Smooth muscle cell (in vitro differentiated cells): ENCODE measurements around the gene OSMR. TPM values are rescaled to one million over a fixed set of nuclear protein-coding genes. Genes with fewer than 3 reads are reported as not detected.

Experiments used
- DNase-seq: peaks from one replicate; lab custom pipeline; 2025; ENCODE audit not compliant: unreplicated experiment; lab: John Stamatoyannopoulos, UW
- H2AFZ ChIP-seq: fragments of 200-600 bp; sonication (generic); 2 replicates; pipeline ENCODE4 v1.6.0; 2016; ENCODE audit warnings: antibody characterized with exemption, low read depth, mild to moderate bottlenecking
- H3F3A ChIP-seq: fragments of 200-600 bp; sonication (generic); 2 replicates; pipeline ENCODE4 v1.6.0; 2017; ENCODE audit warnings: antibody characterized with exemption, low read depth
- H3K27ac ChIP-seq: fragments of 200-600 bp; sonication (generic); 2 replicates; pipeline ENCODE4 v1.5.1; 2016; ENCODE audit warnings: low read depth, mild to moderate bottlenecking
- H3K27me3 ChIP-seq: fragments of 200-600 bp; sonication (generic); 2 replicates; pipeline ENCODE4 v1.6.1; 2016; ENCODE audit warnings: low read depth, mild to moderate bottlenecking
- H3K36me3 ChIP-seq: fragments of 200-600 bp; sonication (generic); 2 replicates; pipeline ENCODE4 v1.5.1; 2016; ENCODE audit warnings: low read depth
- H3K4me1 ChIP-seq: fragments of 200-600 bp; sonication (generic); 2 replicates; pipeline ENCODE4 v1.5.1; 2016; ENCODE audit warnings: low read depth
- H3K4me2 ChIP-seq: fragments of 200-600 bp; sonication (generic); 2 replicates; pipeline ENCODE4 v1.6.0; 2016; ENCODE audit warnings: mild to moderate bottlenecking
- H3K4me3 ChIP-seq: fragments of 200-600 bp; sonication (generic); 2 replicates; pipeline ENCODE4 v1.5.1; 2016; ENCODE audit warnings: mild to moderate bottlenecking
- H3K79me2 ChIP-seq: fragments of 200-600 bp; sonication (generic); 2 replicates; pipeline ENCODE4 v1.6.0; 2016; ENCODE audit warnings: low read depth, mild to moderate bottlenecking
- H3K9ac ChIP-seq: fragments of 200-600 bp; sonication (generic); 2 replicates; pipeline ENCODE4 v1.6.0; 2016; ENCODE audit warnings: low read depth
- H3K9me3 ChIP-seq: fragments of 200-600 bp; sonication (generic); replicated peaks from 2 replicates; pipeline ENCODE4 v1.5.1; 2016; ENCODE audit warnings: low read depth
- H4K20me1 ChIP-seq: fragments of 200-600 bp; sonication (generic); 2 replicates; pipeline ENCODE4 v1.6.0; 2016; ENCODE audit warnings: low read depth
- whole genome bisulfite sequencing: methylation state at CpG from one replicate; pipeline ENCODE4 v1.1.7; 2016; ENCODE audit warnings: low lambda C conversion rate; 5-methylcytosine and 5-hydroxymethylcytosine counted together
- polyA plus RNA-seq: library from polyadenylated mRNA; unstranded; fragments of >200 nt; fragmentation: Nextera tagmentation; extraction: Ambion mirVana; gene quantifications from 2 replicates; pipeline ENCODE4 v1.2.1, GENCODE V29; 2016
- total RNA-seq: library from RNA; depleted of rRNA; stranded (reverse); fragments of >200 nt; gene quantifications from 2 replicates; pipeline ENCODE4 v1.2.3, GENCODE V29; 2014
- TF ChIP-seq, protein P1 (sequence below): fragments of 200-600 bp; sonication (generic); IDR thresholded peaks from 2 replicates; pipeline ENCODE4 v1.5.1; 2017; ENCODE audit warnings: borderline replicate concordance, mild to moderate bottlenecking, antibody characterized with exemption; ENCODE audit not compliant: insufficient read depth, poor library complexity, severe bottlenecking

The OSMR gene
- total and polyA plus RNA-seq, 2 experiments from 2014 or later: 31.8 to 52.5 TPM

DNA sequence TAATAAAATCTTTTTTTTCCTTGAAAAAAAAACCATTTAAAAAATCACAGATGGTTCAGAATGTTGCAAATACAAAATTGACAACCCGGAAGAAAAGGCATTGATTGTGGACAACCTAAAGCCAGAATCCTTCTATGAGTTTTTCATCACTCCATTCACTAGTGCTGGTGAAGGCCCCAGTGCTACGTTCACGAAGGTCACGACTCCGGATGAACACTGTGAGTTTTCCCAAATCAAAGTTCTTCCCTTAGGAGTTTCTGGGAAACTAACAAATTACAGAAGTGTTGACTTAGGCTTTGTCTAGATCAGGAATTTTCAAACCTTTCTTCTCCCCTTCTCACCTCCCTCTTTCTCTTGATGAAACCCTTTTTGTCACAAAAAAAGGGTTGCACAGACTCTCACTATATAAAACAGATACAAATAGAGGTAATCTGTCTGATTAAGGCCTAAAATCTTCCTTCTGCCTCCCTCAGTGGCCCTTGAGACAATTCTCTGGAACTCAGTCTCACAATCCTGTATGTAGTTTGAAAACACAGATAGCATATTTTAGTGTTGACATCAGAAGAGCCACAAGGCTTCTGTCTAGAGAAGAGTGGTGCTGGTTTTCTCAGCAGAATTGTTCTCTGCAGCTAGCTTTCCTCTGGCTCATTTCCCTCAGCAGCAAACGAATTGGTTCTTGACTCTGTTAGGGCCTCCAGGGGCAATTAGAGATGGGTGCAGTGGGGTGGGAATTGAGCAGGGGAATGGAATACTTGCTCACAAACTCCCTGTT lies 79.5 kb downstream of the OSMR start:
- WGBS: 58% methylated on average over 6 of the region's 6 CpGs
- Histone ChIP-seq H3K4me1 (peaks cover 4% of the 10 kb centered on the region), H3K4me3 (no peak overlapping the region), H4K20me1 (peaks cover 16% of the 10 kb centered on the region), H3K9ac (peak overlapping the region; percentile 18), H3K79me2 (no peaks in the 10 kb centered on the region), H3K4me2 (peak overlapping the region; percentile 73), H3K27me3 (no peaks in the 10 kb centered on the region), H3K27ac (peak overlapping the region; percentile 87), H2AFZ (no peak overlapping the region), H3F3A (peaks cover 11% of the 10 kb centered on the region), H3K36me3 (peaks cover 10% of the 10 kb centered on the region), H3K9me3 (no peaks in the 10 kb centered on the region)
- DNase-seq: no peak
- TF ChIP-seq, protein P1, sequence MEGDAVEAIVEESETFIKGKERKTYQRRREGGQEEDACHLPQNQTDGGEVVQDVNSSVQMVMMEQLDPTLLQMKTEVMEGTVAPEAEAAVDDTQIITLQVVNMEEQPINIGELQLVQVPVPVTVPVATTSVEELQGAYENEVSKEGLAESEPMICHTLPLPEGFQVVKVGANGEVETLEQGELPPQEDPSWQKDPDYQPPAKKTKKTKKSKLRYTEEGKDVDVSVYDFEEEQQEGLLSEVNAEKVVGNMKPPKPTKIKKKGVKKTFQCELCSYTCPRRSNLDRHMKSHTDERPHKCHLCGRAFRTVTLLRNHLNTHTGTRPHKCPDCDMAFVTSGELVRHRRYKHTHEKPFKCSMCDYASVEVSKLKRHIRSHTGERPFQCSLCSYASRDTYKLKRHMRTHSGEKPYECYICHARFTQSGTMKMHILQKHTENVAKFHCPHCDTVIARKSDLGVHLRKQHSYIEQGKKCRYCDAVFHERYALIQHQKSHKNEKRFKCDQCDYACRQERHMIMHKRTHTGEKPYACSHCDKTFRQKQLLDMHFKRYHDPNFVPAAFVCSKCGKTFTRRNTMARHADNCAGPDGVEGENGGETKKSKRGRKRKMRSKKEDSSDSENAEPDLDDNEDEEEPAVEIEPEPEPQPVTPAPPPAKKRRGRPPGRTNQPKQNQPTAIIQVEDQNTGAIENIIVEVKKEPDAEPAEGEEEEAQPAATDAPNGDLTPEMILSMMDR: no peak

DNA sequence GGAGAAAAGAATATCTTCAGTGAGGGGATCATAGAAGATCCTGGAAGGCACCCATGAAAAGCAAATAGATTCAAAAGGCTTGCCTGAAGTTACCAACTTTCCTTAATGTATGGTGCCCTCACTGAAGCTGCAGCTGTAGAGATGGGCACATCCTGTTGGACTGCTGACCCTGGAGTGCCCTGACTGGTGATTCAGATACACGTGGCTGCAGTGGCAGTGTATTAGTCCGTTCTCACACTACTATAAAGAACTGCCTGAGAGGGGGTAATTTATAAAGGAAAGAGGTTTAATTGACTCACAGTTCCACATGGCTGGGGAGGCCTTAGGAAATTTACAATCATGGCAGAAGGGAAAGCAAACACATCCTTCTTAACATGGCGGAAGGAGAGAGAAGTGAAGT lies 80.3 kb downstream of the OSMR start:
- TF ChIP-seq, protein P1: no peak
- Histone ChIP-seq H3K9me3 (no peaks in the 10 kb centered on the region), H3K9ac (peak overlapping the region; percentile 18), H2AFZ (no peak overlapping the region), H3F3A (peaks cover 11% of the 10 kb centered on the region), H3K4me1 (peaks cover 4% of the 10 kb centered on the region), H3K27me3 (no peaks in the 10 kb centered on the region), H3K27ac (peak overlapping the region; percentile 87), H3K36me3 (peaks cover 10% of the 10 kb centered on the region), H4K20me1 (peaks cover 16% of the 10 kb centered on the region), H3K4me3 (no peak overlapping the region), H3K4me2 (peak overlapping the region; percentile 73), H3K79me2 (no peaks in the 10 kb centered on the region)
- no peak for DNase-seq
- WGBS: 60% methylated on average over 3 of the region's 3 CpGs

DNA sequence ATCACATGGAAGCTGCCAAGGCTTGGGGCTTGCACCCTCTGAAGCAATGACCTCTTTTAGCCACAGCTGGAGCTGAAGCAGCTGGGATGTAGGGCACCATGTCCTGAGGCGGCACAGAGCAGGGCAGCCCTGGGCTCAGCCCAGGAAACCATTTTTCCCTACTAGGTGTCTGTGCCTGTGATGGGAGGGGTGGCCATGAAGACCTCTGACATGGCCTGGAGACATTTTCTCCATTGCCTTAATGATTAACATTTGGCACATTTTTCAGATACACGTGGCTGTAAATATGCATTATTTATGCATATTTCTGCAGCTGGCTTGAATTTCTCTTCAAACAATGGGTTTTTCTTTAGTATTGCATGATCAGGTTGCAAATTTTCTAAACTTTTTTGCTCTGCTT lies 81.7 kb downstream of the OSMR start:
- Histone ChIP-seq H3K36me3 (peaks cover 18% of the 10 kb centered on the region), H3K9ac (no peak overlapping the region), H3K79me2 (no peaks in the 10 kb centered on the region), H3K4me3 (no peak overlapping the region), H2AFZ (no peak overlapping the region), H3F3A (peaks cover 11% of the 10 kb centered on the region), H3K27me3 (no peaks in the 10 kb centered on the region), H3K4me1 (peaks cover 4% of the 10 kb centered on the region), H3K4me2 (no peak overlapping the region), H3K27ac (no peak overlapping the region), H4K20me1 (peaks cover 3% of the 10 kb centered on the region), H3K9me3 (no peaks in the 10 kb centered on the region)
- TF ChIP-seq, protein P1: no peak
- 91% methylated on average over 2 of the region's 2 CpGs for WGBS
- no peak for DNase-seq

DNA sequence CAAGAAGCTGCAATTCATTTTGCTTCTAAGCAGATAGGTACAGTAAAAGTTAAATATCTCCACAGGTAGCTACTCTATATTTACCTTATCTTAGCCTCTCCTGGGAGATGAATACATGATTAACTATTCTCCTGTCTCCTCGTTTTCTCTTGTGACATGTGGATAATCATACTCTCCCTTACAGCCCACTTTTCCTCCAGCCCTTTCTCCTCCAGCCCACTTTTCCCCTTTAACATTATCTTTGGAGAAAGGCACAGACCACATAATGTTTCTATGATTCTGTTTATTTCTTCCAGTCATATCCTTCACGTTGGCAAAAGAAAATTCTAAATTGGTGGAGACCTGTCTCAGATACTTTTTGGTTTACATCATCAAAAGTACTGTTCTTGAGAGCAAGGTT lies 84.0 kb downstream of the OSMR start:
- H3K79me2 ChIP-seq: no peaks in the 10 kb centered on the region

More for the DNA sequence above, 84.0 kb downstream of the OSMR start:
- Histone ChIP-seq H3K27me3 (no peaks in the 10 kb centered on the region), H3K9me3 (no peaks in the 10 kb centered on the region), H4K20me1 (peaks cover 3% of the 10 kb centered on the region), H3K4me3 (no peak overlapping the region), H3K4me2 (no peak overlapping the region), H3K27ac (no peak overlapping the region), H3K36me3 (peaks cover 20% of the 10 kb centered on the region), H3K9ac (no peak overlapping the region), H2AFZ (no peak overlapping the region), H3K4me1 (peaks cover 4% of the 10 kb centered on the region), H3F3A (peaks cover 11% of the 10 kb centered on the region)
- 83% methylated on average over 2 of the region's 2 CpGs for WGBS
- DNase-seq: no peak
- TF ChIP-seq, protein P1: no peak
